ENCODE results near the gene UFC1.

The UFC1 gene

DNA sequence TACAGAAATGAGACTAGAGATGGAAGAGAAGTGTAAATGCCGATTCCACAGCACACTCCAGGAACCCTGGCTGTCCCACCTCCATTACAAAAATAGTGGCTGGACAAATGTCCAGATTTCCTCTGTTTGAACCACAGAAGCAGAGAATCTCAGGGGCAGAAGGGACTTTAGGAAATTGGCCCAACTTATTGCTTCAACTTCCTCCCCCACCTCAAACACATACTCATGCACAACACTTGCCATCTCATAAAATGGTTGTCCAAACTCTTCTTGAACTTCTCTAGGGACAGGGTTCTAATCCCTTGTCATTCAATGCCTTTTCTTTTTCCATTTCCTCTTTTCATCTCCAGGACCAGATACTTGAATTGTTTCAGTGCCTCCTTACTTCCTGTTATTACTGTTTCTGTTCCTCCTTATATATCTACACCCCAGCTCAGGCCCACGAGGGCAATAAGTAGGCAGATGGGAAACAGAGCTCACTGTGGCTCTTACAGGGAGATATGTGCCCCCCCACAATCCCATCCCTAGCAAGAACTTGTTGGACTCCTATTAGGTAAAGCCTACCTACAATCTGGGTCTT, 32.0 kb downstream of the UFC1 start:
- no peaks in the 10 kb centered on the region for H3K36me3 Mint-ChIP-seq
- peak; percentile 85 to 86 for ATAC-seq (replicated peaks)
- no peaks in the 10 kb centered on the region for H3K9me3 Mint-ChIP-seq

DNA sequence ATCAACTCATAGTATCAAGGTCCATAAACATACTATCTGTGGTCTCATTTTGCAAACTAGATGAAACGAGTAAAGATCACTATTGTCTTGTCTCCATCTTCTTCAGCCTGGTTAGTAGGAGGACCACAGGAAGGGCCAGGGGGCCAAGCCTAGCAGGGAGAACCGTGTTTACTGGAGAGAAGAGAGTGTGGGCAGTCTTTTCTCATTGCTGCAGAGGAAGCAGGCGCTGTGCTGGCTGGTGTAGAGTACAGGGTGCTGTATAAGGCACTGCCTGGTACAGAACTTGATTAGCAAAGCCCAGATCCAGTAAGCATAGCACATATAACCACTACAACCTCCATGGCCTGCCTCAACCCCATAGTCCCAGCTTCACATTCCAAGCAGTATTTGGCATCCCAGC, 33.5 kb downstream of the UFC1 start:
- Mint-ChIP-seq H3K27me3 (no peaks in the 10 kb centered on the region), H3K4me1 (peaks cover 44 to 78% of the 10 kb centered on the region in 2 donors), H3K4me3 (no peak overlapping the region)

More for the DNA sequence above, 32.0 kb downstream of the UFC1 start:
- Mint-ChIP-seq H3K27me3 (no peaks in the 10 kb centered on the region), H3K4me3 (peak overlapping the region; percentile 3 to 50), H3K27ac (peak overlapping the region; percentile 92), H3K4me1 (peaks cover 42 to 79% of the 10 kb centered on the region in 2 donors)
- no peak for DNase-seq

DNA sequence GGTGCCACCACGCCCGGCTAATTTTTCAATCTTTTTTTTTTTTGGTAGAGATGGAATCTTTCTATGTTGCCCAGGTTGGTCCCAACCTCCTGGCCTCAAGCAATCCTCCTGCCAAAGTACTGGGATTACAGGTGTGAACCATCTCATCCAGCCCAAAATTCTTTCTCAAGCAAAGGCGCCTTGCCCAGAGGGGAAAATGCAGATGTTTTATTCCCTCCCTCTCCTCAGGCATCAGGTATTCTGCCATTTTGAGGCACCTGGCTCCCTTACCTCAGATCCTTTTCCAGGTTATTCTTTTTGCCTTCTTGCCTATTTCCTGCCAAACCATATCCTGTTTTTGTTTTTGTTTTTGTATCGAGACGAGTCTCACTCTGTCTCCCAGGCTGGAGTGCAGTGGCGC, 34.6 kb downstream of the UFC1 start:
- no peaks in the 10 kb centered on the region for H3K27me3 Mint-ChIP-seq
- H3K4me3 Mint-ChIP-seq = no peak overlapping the region
- ATAC-seq (replicated peaks) (no peak), DNase-seq (no peak)
- H3K27ac Mint-ChIP-seq = no peak overlapping the region
- no peaks in the 10 kb centered on the region for H3K9me3 Mint-ChIP-seq
- no peaks in the 10 kb centered on the region for H3K36me3 Mint-ChIP-seq
- peaks cover 45 to 78% of the 10 kb centered on the region in 2 donors for H3K4me1 Mint-ChIP-seq

More for the DNA sequence above, 33.5 kb downstream of the UFC1 start:
- Mint-ChIP-seq H3K9me3 (no peaks in the 10 kb centered on the region), H3K27ac (peak overlapping the region; percentile 92), H3K36me3 (no peaks in the 10 kb centered on the region)
- DNase-seq = no peak
- no peak for ATAC-seq (replicated peaks)

DNA sequence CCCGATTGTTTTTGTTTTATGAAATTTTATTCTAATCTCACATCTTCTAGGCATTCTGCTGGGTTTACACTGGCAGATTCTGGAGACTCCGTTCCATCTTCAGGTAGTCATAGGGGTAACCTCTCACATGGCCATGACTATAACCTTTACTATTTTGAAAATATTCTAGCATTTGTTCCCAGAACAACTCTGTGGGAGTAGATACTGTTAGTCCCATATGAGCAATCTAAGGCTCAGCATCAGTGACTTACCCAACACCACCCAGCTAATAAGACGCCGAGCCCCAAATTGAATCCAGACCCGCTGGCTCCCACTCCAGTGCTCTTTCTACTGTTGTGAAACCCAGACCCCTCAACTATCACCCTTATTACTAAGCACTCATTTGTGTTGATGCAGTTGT, 35.3 kb downstream of the UFC1 start:
- Mint-ChIP-seq H3K9me3 (no peaks in the 10 kb centered on the region), H3K36me3 (no peaks in the 10 kb centered on the region), H3K4me1 (peaks cover 47 to 79% of the 10 kb centered on the region in 2 donors), H3K27ac (no peak overlapping the region), H3K27me3 (no peaks in the 10 kb centered on the region), H3K4me3 (no peak overlapping the region)
- DNase-seq = no peak
- no peak for ATAC-seq (replicated peaks)

DNA sequence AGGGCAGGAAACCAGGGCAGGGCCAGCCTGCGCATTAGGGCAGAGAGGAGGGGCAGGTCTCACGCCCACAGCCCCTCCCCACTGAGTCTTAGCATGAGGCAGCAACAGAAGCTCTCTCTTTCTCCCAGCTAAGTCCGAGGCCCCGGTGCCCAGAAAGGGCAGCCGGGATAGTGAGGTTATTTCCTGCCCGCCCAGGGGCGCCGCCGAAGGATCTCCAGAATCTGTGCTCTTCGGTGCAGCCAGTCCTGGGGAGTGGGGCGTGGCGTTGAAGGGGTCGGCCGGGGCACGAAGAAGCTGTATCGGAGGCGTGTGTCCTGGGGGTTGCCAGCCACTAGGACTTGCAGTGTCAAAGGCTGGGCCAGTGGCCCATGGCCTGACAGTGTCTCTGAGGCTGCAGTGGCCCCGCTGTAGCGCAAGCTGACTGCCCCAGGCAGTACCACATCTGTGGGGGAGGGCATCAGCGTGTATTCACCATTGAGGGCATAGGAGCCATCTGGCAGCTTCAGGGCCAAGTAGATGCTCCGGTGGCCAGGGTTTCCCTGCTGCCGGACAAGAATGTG, 37.3 kb downstream of the UFC1 start:
- ATAC-seq (replicated peaks) (no peak), DNase-seq (no peak)
- H3K36me3 Mint-ChIP-seq = no peaks in the 10 kb centered on the region
- H3K27ac Mint-ChIP-seq = peak overlapping the region; percentile 20
- no peak overlapping the region for H3K4me3 Mint-ChIP-seq
- peaks cover 49 to 79% of the 10 kb centered on the region in 2 donors for H3K4me1 Mint-ChIP-seq
- H3K9me3 Mint-ChIP-seq = no peaks in the 10 kb centered on the region
- no peaks in the 10 kb centered on the region for H3K27me3 Mint-ChIP-seq

DNA sequence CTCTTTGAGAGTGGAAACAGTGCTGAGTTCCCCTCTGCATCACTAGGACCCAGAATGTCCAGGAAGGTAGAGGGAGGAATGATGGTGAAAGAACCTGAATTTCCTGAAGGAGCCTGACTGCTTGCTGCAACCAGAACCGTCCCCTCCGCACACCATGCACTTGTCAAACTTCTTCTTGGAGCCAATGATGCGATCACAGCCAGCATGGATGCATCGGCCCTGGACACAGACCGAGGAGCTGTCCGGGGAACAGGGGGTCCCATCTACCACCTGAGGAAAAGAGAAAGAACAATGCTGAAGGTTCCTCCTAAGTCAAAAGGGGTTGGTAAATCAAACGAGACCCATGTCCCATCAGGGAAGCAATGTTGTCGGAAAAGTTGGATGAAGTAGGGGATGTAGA, 38.2 kb downstream of the UFC1 start:
- Mint-ChIP-seq H3K4me3 (no peak overlapping the region), H3K27ac (no peak overlapping the region), H3K36me3 (no peaks in the 10 kb centered on the region), H3K9me3 (no peaks in the 10 kb centered on the region), H3K27me3 (no peaks in the 10 kb centered on the region), H3K4me1 (peaks cover 46 to 72% of the 10 kb centered on the region in 2 donors)
- DNase-seq = no peak
- ATAC-seq (replicated peaks) = no peak

DNA sequence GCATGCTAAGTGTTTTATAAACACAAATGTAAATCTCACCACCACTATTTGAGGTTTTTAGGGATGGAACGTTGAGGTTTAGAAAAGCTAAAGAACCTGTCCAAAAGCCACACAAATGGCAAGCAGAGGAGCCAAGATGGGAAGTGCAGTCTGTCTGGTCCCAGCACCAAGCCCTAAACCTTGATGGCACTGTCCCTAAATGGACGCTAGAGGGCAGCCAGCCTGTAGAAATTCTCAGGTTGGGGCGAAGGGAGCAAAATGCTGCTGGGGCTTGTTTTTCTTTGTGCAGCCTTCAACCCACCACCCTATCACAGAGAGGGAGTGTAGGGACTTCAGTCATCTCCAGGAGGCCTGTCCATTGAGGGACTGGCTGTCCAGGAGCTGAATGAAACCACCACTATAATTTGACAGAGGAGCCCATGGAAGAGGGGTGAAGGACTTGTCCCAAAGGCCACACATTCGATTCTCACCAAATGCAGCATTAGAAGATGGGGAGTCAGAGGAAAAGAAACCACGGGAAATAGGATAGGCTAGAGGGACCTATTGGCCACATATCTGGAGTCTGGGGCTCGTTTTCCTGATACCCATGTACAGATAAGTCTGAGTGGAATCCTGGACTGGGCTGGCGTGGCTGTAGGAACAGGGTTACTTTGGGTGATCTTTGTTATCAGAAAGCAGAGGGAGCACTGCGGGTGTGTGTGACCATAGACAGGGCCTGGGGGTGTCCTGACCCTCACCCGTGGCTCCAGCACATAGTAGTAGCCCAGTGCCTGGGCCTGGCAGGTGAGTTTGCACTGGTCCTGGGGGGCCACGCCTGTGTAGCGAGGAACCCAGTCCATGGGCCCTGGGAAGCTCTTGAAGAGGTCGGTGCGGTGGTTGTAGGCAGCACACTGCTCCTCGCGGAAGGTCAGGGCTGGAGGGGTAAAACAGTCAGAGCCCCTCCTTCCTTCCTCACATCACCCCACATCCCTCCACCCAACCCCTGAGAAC, 39.0 kb downstream of the UFC1 start:
- peak overlapping the region; percentile 16 for H3K27ac Mint-ChIP-seq
- peaks cover 40 to 64% of the 10 kb centered on the region in 2 donors for H3K4me1 Mint-ChIP-seq
- no peaks in the 10 kb centered on the region for H3K27me3 Mint-ChIP-seq
- H3K9me3 Mint-ChIP-seq = no peaks in the 10 kb centered on the region
- peak; percentile 51 for DNase-seq
- H3K36me3 Mint-ChIP-seq = no peaks in the 10 kb centered on the region
- no peak overlapping the region for H3K4me3 Mint-ChIP-seq
- peak; percentile 85 to 86 for ATAC-seq (replicated peaks)

DNA sequence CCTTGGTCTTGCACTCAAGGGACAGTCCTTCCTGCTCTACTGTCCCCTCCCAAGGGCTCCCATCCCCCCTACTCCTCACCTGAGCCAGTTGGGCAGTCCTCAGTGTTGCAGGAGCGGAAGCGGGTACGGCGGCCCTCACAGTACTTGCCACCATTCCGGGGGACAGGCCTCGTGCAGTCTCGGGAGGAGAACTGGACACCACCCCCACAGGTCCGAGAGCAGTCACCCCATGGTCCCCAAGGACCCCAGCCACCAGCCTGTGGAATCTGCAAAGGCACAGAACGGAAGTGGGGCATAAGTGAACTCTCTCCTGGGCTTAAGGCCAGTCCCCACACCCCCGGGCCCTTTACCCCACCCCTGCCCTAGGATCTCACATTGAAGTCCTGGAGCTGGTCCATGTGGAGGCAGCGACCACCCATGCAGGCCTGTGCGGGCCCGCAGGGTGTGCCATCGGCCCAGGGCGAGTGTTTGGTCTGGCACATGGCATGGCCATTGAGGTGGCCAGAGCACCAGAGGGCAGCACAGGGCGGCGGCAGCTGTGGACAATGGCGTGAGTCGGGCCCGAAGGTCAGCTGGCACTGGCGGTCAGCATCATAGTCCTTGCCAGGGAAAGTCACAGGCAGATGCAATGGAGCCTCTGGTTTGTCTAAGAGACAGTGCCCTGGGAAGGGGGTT, 39.9 kb downstream of the UFC1 start:
- Mint-ChIP-seq H3K9me3 (no peaks in the 10 kb centered on the region), H3K27ac (peak overlapping the region; percentile 25), H3K27me3 (no peaks in the 10 kb centered on the region), H3K4me3 (no peak overlapping the region), H3K4me1 (peaks cover 38 to 57% of the 10 kb centered on the region in 2 donors), H3K36me3 (no peaks in the 10 kb centered on the region)
- no peak for DNase-seq
- no peak for ATAC-seq (replicated peaks)

DNA sequence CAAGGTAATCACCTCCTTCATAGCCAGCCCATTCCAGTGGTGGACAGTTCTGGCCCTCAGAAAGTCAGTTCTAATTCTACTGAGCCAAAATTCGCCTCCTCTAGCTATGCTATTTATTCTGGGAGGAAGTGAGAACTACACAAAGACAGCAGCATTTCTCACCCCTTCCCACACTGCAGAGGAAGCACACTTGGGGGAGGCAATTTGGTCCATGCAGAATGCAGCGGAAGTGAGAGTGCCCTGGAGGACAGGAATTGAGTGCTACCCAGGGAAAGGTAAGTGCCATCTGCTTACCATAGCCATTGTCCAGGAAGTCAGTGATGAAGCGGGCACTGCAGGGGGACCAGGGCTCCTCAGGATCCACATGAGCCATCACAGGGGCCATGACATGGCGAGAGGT, 41.4 kb downstream of the UFC1 start:
- Mint-ChIP-seq H3K27ac (peak overlapping the region; percentile 38), H3K9me3 (no peaks in the 10 kb centered on the region), H3K4me3 (no peak overlapping the region), H3K27me3 (no peaks in the 10 kb centered on the region), H3K4me1 (peaks cover 40 to 50% of the 10 kb centered on the region in 2 donors), H3K36me3 (no peaks in the 10 kb centered on the region)
- DNase-seq (no peak), ATAC-seq (replicated peaks) (peak; percentile 84 to 85)

DNA sequence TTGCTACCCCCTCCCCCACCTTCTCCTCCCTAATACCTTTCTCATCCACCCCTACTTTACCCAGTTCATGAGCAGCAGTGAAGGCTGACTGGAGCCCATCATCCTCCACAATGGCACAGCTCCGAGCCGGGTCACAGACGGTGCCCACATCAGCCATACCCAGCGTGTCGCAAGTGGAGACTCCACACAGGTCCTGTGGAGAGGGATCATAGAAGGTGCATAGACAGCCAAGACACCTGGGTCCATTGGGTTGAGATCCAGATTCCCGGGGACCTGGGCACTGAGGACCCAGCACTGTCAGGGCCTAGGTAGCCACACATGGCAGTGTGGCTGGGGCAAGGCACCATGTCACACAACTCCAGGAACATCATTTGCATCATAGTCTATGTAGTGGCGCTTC, 42.3 kb downstream of the UFC1 start:
- H3K9me3 Mint-ChIP-seq = no peaks in the 10 kb centered on the region
- no peak overlapping the region for H3K27ac Mint-ChIP-seq
- no peak overlapping the region for H3K4me3 Mint-ChIP-seq
- H3K36me3 Mint-ChIP-seq = no peaks in the 10 kb centered on the region
- ATAC-seq (replicated peaks) (no peak), DNase-seq (no peak)
- peaks cover 44 to 58% of the 10 kb centered on the region in 2 donors for H3K4me1 Mint-ChIP-seq
- no peaks in the 10 kb centered on the region for H3K27me3 Mint-ChIP-seq

DNA sequence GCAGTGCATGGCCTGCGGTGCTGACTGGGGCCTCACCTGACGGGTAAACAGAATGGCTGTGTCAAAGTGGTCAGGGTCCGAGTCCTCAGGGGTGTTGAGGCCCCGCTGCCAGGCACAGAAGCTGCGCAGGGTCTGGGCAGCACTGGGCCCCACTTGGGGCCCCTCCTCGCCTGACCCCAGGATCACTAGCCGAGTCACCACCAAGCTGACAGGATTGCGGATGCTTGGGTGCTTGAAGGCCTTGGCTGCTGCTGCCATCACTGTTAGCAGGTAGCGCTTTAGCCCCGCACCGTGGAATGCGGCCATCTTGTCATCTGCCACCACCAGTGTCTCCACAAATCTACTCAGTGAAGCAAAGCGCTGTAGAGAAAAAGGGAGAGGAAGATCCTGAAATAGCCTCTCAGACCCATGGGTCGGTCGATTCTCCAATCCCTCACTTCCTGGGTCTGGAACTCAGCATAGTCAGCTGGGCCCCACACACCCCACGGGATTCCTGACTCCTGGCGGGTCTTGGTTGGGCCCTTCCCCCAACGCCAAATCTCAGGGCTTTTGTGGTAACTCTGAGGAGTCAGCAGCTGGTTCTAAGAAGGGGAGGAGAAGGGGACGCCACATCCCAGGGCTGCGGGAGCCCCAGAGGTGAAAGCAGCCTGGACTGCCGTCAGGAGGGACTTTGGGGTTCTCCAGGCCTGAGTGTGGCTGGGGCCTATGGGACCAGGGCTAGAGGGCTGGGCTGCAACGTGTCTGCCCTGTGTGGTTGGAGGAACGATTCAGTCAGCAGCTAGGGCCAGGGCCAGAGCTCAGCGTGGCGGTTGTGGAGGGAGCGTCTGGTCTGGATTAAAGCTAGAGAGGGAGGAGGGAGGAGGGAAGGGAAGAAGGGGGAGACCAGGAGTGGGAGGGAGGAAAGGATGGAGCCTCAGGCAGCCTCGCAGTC, 43.0 kb downstream of the UFC1 start:
- Mint-ChIP-seq H3K36me3 (no peaks in the 10 kb centered on the region), H3K27ac (peak overlapping the region; percentile 63), H3K4me1 (peaks cover 46 to 60% of the 10 kb centered on the region in 2 donors), H3K27me3 (no peaks in the 10 kb centered on the region), H3K4me3 (peak overlapping the region in 1 of 2 donors; percentile 4), H3K9me3 (no peaks in the 10 kb centered on the region)
- no peak for DNase-seq
- ATAC-seq (replicated peaks) = no peak

DNA sequence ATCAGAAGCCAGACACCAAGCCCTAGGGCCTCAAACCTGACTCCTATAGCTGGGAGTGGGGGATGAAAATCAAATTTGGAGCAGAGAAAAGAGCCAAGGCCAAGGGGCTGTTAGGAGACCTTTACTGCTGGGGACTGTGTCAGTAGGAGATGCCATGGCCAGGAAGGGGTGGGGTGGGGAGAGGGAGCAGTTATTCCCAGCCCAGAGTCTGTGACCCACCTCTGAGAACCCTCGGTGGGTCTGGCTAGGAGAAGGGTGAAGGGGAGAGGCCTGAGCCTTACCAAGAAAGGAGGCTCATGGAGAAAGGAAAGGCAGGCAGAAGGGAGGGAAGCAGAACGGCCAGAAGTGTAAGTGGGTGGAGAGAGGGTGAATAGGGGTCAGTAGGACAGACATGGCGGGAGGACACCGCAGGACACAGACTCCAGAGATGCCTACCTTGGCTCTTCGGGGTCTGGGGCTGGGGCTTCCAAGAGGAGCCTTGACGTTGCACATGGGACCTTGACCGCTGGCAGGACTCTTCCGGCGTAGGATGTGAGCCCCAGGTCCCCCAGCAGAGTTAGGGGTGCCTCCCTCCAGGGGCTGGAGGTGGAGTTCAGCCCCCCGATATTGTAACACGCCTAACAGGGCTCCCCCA, 43.9 kb downstream of the UFC1 start:
- Mint-ChIP-seq H3K27ac (peak overlapping the region; percentile 63), H3K9me3 (no peaks in the 10 kb centered on the region), H3K27me3 (no peaks in the 10 kb centered on the region), H3K4me3 (no peak overlapping the region), H3K4me1 (peaks cover 40 to 53% of the 10 kb centered on the region in 2 donors), H3K36me3 (peaks cover 0 to 2% of the 10 kb centered on the region in 2 donors)
- no peak for DNase-seq
- no peak for ATAC-seq (replicated peaks)

All from stimulated activated naive B cell treated with anti-CD40 and anti-IgM and Interleukin-4, amounts not matched to agents 10 μg/mL and 1 μg/mL and 100 μg/mL, for 72 hours (primary cell).